Dedifferentiated amniotic fluid mesenchymal stem cell (primary cell): Measurements from ENCODE around the gene S100A11.

Experiments used
- DNase-seq: peaks from one replicate; pipeline ENCODE4 v3.0.0-alpha.2; 2016; ENCODE audit errors: extremely low spot score

The S100A11 gene

DNA sequence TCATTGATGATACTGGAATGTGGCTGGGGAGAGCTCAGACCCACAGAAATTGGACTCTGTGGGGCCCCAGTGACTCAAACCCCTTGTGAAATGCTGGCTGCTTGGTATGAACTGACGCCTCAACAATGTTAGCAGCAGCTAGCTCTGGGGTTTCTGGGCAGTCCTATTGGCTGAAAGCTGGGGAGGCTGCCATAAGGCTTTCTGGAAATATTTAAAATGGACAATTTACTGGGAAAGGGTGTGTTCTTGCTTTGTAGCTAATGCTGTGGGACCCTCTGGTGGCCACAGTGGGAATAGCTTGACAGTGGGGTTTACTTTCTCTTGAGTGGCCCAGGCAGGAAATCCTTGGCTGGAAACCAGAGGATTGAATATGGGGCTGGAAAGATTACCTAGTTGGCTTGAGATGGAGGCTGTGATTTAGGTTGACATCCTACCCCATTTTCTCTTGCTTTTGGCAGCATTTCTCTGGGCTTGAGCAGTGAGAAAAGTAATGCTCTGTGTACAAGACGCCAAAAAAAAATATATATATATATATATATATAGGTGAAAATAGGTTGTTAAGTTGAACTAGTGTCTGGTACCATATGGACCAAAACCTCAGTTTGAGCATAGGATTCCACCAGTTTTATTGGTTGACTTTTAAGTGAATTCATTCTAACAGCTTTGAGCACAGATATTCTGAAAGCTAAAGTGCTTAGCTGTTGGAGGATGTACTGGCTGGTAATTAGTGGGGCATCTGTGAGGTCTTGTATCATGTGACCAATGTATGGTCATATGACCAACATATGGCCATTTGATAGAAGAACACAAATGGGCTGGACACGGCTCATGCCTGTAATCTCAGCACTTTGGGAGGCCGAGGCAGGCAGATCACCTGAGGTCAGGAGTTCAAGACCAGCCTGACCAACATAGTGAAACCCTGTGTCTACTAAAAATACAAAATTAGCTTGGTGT is 34.9 kb downstream of the S100A11 start:
- DNase-seq = peak; percentile 98

- no peak for DNase-seq
Observed at GRCh38 chr1:152000964-152001630, 35.7 kb downstream of the S100A11 start.

DNA sequence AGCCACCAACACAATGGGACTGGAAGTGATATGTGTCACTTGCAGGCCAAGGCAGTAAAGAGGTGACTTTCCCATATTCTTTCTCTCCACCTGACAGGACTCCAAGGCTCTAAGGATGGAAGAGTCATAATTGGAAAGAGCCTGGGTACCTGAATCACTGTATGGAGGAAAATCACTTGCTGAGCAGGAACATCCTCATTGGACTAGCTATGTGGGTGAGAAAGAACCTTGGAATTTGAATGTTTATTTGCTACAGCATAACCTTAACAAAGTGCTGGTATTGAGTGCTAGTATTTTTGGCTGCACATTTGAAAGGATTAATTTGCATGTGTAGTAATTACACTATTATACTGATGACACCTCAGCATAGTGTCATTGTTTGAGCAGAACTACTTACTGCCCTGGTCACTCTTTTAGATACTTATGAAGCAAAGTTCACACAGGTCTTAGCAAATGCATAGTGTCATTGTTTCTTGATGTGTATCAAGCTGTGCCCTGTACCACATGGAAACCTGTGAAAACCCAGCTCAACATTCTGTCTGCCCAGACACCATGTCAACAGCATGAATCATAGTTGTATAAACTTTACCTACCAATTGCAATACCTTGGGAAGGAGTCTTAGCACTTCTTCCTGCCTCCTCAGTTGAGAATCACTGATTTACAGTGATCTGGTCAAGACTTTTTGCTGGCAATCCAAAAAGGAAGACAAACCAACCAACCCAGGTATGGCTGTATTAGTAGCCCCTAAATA is 38.0 kb downstream of the S100A11 start:
- DNase-seq = no peak

- no peak for DNase-seq
Observed at GRCh38 chr1:151997284-151997570, 39.6 kb downstream of the S100A11 start.

- DNase-seq = no peak
Observed at GRCh38 chr1:151995774-151996173, 41.0 kb downstream of the S100A11 start.

DNA sequence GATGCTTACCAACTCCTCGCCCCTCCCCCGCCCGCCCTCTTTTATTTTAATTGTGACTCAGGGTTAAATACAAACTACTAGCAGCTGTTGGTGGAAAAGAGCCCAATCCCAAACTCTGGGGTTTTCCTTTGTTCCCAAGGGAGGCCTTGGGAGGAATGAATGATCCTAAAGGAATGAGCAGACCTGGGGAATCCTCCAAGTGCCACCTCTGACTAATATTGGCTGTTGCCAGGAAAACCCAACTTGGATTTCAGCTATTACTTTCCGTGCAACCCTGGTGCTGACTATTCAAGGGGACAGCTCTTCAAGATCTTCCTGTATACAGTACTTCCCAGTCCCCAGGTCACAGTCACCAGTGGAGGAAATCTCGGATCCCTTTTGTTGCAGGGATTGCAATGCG is 41.8 kb downstream of the S100A11 start:
- peak; percentile 95 for DNase-seq

- DNase-seq = peak; percentile 49
Observed at GRCh38 chr1:151993734-151994496, 42.9 kb downstream of the S100A11 start, which contains the start of gene S100A10. Gene S100A10, minus strand, starts transcription at chr1:151993859. Its CDS starts 7,629 bp downstream, at chr1:151986230.

- no peak for DNase-seq
Observed at GRCh38 chr1:151993084-151993733, 43.6 kb downstream of the S100A11 start.

GRCh38 chr1:151992303-151993083 is 44.3 kb downstream of the S100A11 start:
- DNase-seq = peak; percentile 87

GRCh38 chr1:151991663-151992302 is 45.0 kb downstream of the S100A11 start:
- DNase-seq = no peak

DNA sequence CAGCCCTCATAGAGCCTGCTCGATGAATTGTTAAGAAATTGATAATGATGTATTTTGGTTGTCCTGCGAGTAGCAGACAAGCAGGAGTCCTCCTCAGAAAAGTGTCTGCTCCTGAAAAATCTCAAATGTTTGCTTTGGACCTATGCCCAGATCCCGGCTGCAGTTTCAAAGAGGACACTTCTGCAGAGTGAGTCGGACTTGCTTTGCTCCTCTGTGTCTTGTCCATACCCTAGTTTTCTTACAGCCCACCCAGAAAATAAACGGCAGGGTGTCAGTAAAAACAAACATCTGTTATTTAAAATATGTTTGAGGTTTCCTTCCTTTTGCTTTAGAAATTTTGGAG is 46.0 kb downstream of the S100A11 start:
- peak; percentile 49 for DNase-seq

DNA sequence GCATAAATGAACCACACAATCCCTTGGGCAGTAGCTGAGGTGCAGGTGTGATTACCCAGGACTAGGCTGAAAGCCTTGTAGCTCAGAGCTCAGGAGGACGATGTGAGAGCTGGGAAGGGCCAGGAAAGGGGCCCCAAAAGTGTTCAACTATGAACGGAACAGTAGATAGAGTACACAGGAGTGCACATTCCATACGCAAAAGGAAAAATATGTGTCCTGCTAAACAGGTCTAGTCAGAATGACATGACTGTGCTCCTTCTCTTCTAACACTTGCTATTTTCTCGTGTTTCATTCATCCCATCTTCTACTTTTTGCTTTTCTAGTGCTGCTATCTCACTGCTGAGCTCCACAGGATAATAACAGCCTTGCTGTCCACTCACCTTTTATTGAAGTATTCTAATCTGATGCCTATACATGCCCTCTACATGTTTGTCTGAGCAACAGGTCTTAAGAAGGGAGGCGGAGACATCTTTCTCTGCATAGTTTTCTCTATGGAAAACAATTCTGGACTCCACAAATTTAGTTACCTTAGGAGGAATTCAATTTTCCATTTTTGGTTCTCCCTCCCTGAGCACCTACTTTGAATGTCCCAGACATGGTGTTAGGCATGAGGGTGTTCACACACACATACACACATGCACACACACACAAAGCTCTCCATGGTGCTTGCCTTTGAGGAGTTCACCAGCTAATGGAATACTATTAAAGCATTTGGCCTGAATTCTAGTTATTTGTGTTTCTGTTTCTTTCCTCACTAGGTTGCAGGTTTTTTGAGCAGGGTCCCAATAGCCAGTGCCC is 46.5 kb downstream of the S100A11 start:
- no peak for DNase-seq

DNA sequence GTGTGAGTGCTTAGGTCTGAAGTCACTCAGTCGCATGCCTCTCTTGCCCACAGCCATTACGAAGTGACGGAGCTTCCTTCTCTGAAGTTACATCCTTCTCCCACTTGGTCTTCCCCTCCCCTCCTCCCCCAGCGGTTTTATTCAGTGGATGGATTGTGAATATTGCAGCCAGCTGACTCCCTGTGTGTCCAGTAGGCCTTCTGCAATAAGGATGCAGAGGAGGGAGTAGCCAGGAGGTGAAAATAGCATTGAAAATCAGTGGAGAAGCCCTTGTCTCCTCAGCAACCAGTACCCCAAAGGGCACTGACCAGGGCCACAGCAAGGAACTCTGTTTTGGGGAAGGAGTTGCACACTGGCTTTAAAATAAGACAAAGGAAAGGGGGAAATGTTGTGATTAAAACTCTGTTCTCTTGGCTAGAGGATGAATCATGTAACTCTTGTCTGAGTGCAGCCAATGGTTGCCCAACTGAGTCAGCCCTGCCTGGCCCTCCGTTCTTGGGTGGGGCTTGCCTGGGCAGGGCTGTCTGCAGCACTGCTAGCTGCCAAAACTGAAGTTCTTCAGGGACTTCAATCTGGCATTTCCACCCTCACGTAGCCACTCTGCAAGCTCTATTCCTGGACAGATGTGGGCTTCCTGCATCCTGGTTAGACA is 47.5 kb downstream of the S100A11 start:
- DNase-seq = peak; percentile 90

DNA sequence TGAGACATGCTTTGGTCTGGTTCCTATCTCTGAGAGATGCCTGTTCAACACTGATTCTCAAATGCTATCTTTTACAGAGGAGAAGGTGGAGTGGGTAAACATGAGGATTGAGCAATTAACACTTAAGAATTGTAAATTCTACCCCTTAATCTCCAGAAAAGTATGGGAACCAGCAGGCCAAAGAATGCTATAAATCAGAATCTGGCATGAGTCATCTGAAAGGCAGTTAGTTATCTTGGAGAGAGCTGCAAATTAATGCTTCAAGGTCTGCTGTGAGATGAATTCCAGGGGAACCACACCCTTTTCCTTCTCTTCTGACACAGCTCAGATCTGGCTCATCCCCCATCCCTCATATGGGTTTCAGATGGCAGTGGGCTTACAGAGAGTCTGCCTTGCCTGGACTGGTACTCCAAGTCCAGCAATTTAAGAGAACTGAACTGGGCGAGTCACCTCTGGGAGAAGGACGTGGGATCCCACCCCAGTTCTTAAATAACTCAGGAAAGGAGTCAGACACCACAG is 48.3 kb downstream of the S100A11 start:
- peak; percentile 80 for DNase-seq

DNA sequence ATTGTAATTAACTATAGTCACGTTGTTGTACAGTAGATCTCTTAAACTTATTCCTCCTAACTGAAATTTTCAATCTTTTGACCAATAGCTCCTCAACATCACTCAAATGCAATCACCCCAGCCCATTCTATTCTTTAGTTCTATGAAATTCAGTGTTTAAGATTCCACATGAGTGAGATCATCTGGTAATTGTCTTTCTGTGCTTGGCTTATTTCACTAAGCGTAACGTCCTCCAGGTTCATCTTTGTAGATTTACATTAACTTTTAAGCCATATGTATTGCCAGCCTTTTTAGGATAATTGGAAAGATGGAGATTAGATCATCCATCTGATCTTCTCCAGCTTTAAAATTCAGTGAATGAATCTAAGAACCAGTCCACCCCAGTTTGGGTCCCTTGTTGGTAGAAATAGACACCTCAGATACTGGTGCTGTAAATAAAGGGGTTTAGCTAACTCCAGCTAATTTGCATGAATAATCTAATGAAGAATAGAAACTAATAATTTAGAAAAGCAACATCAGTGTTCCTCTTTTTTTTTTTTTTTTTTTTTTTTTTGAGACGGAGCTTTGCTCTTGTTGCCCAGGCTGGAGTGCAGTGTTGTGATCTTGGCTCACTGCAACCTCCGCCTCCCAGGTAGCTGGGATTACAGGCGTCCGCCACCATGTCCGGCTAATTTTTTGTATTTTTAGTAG is 50.2 kb downstream of the S100A11 start:
- no peak for DNase-seq

DNA sequence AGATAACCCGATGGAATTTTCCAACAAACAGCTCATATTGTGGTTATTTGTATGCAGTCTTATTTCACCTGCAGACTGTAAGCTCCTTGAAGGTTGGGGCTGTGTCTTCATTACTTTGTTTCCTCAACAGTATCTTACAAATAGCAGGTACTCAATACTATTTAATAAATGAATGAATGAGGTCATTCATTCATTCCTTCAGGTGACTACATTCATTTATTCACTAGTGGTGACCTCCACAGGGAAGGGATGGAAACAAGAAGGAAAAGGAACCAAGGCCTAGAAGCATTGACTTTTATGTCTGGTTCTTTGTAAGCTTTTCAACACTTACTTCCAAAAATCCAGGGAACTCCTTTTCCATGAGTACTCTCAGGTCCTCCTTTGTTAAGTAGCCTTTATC is 51.0 kb downstream of the S100A11 start:
- no peak for DNase-seq

DNA sequence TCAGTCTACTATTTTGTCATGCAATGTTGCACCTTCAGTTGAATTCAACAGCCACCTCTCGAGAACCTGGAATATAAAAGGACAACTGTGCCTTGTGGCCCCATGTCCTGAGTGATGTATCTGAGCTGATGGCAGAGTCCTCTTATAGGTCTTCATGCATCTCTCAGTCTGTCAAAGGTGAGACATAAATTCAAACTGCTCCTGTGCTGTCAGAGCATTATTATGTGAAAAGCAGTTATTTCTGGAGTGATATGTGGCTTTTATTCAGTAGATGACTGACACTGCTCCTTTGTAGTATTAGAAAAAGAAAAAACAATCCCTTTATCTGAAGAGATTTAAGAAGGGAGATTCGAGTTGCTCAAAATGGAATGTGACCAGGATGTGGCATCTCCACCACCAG is 51.5 kb downstream of the S100A11 start:
- DNase-seq = no peak
